H1 (cell line): ENCODE measurements around the gene AMER2. TPM values are rescaled to one million over a fixed set of nuclear protein-coding genes. Genes with fewer than 3 reads are reported as not detected.

Source experiments
- CHD7 ChIP-seq: fragments of 300-600 bp; sonication (generic); IDR thresholded peaks from 2 replicates; pipeline ENCODE4 v1.7.1; 2012; ENCODE audit warnings: low read length, moderate library complexity, mild to moderate bottlenecking, inconsistent platforms; ENCODE audit not compliant: insufficient replicate concordance
- KDM5A ChIP-seq: fragments of 200-600 bp; IDR thresholded peaks from 2 replicates; pipeline ENCODE4 v1.7.1; 2012; ENCODE audit warnings: mild to moderate bottlenecking, low read length, inconsistent platforms, mixed read lengths
- SRF ChIP-seq: IDR thresholded peaks from 2 replicates; pipeline ENCODE4 v1.6.1; 2011; ENCODE audit warnings: mild to moderate bottlenecking, low read depth, low read length, moderate library complexity
- polyA plus RNA-seq, 7 experiments: library from polyadenylated mRNA; depleted of rRNA in 3 of 7; stranded (reverse) in 5 of 7; unstranded in 2 of 7; fragments of >200 nt in 5 of 7; fragments of 200-250 nt in 2 of 7; gene quantifications; 1 replicate in 5 of 7; 2 replicates in 1 of 7; 4 replicates in 1 of 7; pipeline versions ENCODE4 v1.2.1 to v1.2.3, GENCODE V29; 2011 to 2013; ENCODE audit warnings: missing spikeins in 2 of 7, mixed read lengths in 2 of 7
- total RNA-seq: library from RNA; stranded (reverse); fragmentation: NEBNext Ultra II Directional; extraction: Animal tissue kit (Norgen Biotek cat#: 25700); gene quantifications from 2 replicates; pipeline ENCODE4 v1.2.1, GENCODE V29; 2021

The AMER2 gene
- total and polyA plus RNA-seq, 2 of the 8 experiments (the other 6 are each of a cell fraction or from before 2014, with no cell fraction given) = 0.14 to 0.50 TPM

GRCh38 chr13:25174304-25174703, 2.2 kb upstream of the AMER2 start (continued):
- no peak for TF ChIP-seq CHD7
- no peak for TF ChIP-seq SRF
- no peak for TF ChIP-seq KDM5A
